Testis (tissue), 2 donors: Measurements from ENCODE around the gene SLC9A9.

Source experiments
- POLR2A ChIP-seq: fragments of 450-650 bp; IDR thresholded peaks from one replicate; pipeline ENCODE4 v1.6.1; 2017; ENCODE audit warnings: antibody characterized with exemption, mild to moderate bottlenecking, moderate library complexity
- TF ChIP-seq, protein P1 (sequence below), 3 experiments: fragments of 450-650 bp in 2 of 3; fragments of 200-600 bp in 1 of 3; sonication (generic) in 1 of 3; IDR thresholded peaks; one replicate each; pipeline ENCODE4 v1.5.1; 2016 to 2019; ENCODE audit warnings: antibody characterized with exemption in 3 of 3, mild to moderate bottlenecking in 2 of 3, moderate library complexity in 1 of 3

DNA sequence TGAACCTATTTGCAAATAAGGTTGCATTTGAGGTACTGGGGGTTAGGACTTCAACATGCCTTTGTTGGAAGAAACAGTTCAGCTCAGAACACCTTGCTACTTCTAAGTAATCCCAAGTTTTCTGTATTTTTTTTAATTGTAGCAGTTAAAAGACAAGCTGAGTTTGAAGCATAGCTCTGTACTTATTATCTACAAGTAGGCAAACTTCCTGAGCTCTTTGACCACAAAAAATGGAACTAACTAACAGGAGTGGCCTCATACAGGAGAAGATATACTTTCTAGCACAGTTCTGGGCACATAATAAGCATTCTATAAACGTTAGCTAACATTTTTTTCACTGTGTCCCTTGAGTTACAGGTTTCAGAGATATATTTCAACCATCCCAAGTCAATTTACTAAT lies 569.5 kb downstream of the SLC9A9 start:
- TF ChIP-seq, protein P1, sequence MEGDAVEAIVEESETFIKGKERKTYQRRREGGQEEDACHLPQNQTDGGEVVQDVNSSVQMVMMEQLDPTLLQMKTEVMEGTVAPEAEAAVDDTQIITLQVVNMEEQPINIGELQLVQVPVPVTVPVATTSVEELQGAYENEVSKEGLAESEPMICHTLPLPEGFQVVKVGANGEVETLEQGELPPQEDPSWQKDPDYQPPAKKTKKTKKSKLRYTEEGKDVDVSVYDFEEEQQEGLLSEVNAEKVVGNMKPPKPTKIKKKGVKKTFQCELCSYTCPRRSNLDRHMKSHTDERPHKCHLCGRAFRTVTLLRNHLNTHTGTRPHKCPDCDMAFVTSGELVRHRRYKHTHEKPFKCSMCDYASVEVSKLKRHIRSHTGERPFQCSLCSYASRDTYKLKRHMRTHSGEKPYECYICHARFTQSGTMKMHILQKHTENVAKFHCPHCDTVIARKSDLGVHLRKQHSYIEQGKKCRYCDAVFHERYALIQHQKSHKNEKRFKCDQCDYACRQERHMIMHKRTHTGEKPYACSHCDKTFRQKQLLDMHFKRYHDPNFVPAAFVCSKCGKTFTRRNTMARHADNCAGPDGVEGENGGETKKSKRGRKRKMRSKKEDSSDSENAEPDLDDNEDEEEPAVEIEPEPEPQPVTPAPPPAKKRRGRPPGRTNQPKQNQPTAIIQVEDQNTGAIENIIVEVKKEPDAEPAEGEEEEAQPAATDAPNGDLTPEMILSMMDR (IDR thresholded peaks at IDR 0.05): no peak
- TF ChIP-seq POLR2A: no peak
